ENCODE results near the gene ABHD17C. TPM values are rescaled to one million over a fixed set of nuclear protein-coding genes. Genes with fewer than 3 reads are reported as not detected.

ABHD17C gene
- total RNA-seq, 4 donors from 2014 or later = 0.29 to 13.6 (median 6.5) TPM

DNA sequence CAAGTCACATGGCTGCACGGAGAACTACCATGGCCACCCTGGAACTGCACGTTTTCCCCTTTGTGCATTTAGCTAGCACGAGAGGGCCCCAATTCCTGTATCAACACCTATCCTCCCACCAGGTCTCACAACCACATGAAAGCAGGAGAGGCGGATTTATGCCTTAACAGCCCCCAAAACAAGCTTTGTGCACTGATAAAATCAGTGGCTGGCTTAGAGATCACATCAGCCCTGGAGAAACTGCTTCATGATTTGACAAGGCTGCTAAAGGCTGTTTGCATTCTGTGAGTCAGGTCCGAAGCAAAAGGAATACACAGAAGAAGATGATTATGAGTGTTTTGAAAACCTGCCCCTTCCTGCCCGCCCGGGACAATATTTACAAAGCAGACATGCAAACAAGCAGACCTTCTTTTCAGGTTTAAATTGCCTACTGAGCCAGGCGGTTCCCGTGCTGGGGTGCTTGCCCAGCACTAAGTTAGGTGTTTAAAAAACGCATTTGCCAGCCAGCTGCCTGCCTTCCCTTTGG is 109.9 kb downstream of the ABHD17C start:
- intact Hi-C loops (cut with DNase I; ENCODE audit: low total_unique reads) = no loop called here

More for the DNA sequence above, 109.9 kb downstream of the ABHD17C start:
- TF ChIP-seq POLR2A (IDR thresholded peaks at IDR 0.05) = no peak
- Histone ChIP-seq H3K27ac (no peak overlapping the region), H3K9me3 (no peaks in the 10 kb centered on the region), H3K36me3 (no peaks in the 10 kb centered on the region), H3K4me1 (no peaks in the 10 kb centered on the region), H3K27me3 (no peaks in the 10 kb centered on the region), H3K4me3 (no peak overlapping the region)
- no peak for DNase-seq

Small RNA genes within 50 kb of the gene (small RNA-seq; reads per million reads assigned to genes)
- not detected for gene RNU6-380P

Other genes with a start within 250 kb of the ABHD17C start
- 1 to 10 TPM in 3 of 4 donors, under 1 TPM in 1; under 0.01 to 1.9 (median 1.1) TPM for gene CEMIP, start 84.1 kb downstream of the ABHD17C start, total RNA-seq

Data from uterus (tissue), 4 donors.